ENCODE results near the gene NCOR2. TPM values are rescaled to one million over a fixed set of nuclear protein-coding genes. Genes with fewer than 3 reads are reported as not detected.
A peak's percentile ranks its signal among the peaks of the same experiment; 100 is the strongest.

The NCOR2 gene
- total RNA-seq, 4 donors from 2014 or later = 105 to 330 (median 148) TPM

- peaks cover 14 to 53% (median 22%) of the 10 kb centered on the region in 4 donors for H3K4me1 ChIP-seq
- peak in 1 of 3 donors; percentile 43 for DNase-seq
- H3K27ac ChIP-seq = peak overlapping the region; percentile 56 to 81 (median 68)
- H3K9me3 ChIP-seq = no peaks in the 10 kb centered on the region
- H3K36me3 ChIP-seq = no peaks in the 10 kb centered on the region
- H3K27me3 ChIP-seq = no peaks in the 10 kb centered on the region
- peak overlapping the region in 2 of 4 donors; percentile 4 to 12 for H3K4me3 ChIP-seq
- no peak for TF ChIP-seq POLR2A (IDR thresholded peaks at IDR 0.05)
- TF ChIP-seq CTCF (IDR thresholded peaks at IDR 0.05) = no peak
Measured at GRCh38 chr12:124608450-124608870, 41.0 kb upstream of the NCOR2 start.

GRCh38 chr12:124607681-124608425 is 40.4 kb upstream of the NCOR2 start:
- no peak for DNase-seq
- no peaks in the 10 kb centered on the region for H3K27me3 ChIP-seq
- TF ChIP-seq POLR2A (IDR thresholded peaks at IDR 0.05) = no peak
- TF ChIP-seq CTCF (IDR thresholded peaks at IDR 0.05) = no peak
- H3K4me3 ChIP-seq = no peak overlapping the region
- H3K36me3 ChIP-seq = no peaks in the 10 kb centered on the region
- H3K4me1 ChIP-seq = peaks cover 14 to 57% (median 22%) of the 10 kb centered on the region in 4 donors
- no peaks in the 10 kb centered on the region for H3K9me3 ChIP-seq
- peak overlapping the region; percentile 56 to 81 (median 68) for H3K27ac ChIP-seq

GRCh38 chr12:124605883-124606774 is 38.7 kb upstream of the NCOR2 start:
- peaks cover 14 to 57% (median 22%) of the 10 kb centered on the region in 4 donors for H3K4me1 ChIP-seq
- no peak for TF ChIP-seq POLR2A (IDR thresholded peaks at IDR 0.05)
- TF ChIP-seq CTCF (IDR thresholded peaks at IDR 0.05) = no peak
- no peak overlapping the region for H3K4me3 ChIP-seq
- peak overlapping the region in 3 of 4 donors; percentile 44 to 76 (median 48) for H3K27ac ChIP-seq
- no peaks in the 10 kb centered on the region for H3K27me3 ChIP-seq
- DNase-seq = no peak
- no peaks in the 10 kb centered on the region for H3K9me3 ChIP-seq
- no peaks in the 10 kb centered on the region for H3K36me3 ChIP-seq

- Histone ChIP-seq H3K9me3 (no peaks in the 10 kb centered on the region), H3K4me1 (peaks cover 14 to 56% (median 22%) of the 10 kb centered on the region in 4 donors), H3K27ac (peak overlapping the region in 3 of 4 donors; percentile 44 to 76 (median 48)), H3K27me3 (no peaks in the 10 kb centered on the region), H3K36me3 (no peaks in the 10 kb centered on the region), H3K4me3 (no peak overlapping the region)
- DNase-seq = no peak
- TF ChIP-seq POLR2A (IDR thresholded peaks at IDR 0.05) = no peak
- TF ChIP-seq CTCF (IDR thresholded peaks at IDR 0.05) = no peak
Measured at GRCh38 chr12:124605150-124605882, 37.9 kb upstream of the NCOR2 start.

GRCh38 chr12:124604264-124604680 is 36.9 kb upstream of the NCOR2 start:
- Histone ChIP-seq H3K36me3 (no peaks in the 10 kb centered on the region), H3K27ac (peak overlapping the region in 3 of 4 donors; percentile 10 to 76 (median 44)), H3K4me3 (no peak overlapping the region), H3K4me1 (peaks cover 10 to 45% (median 14%) of the 10 kb centered on the region in 4 donors), H3K27me3 (no peaks in the 10 kb centered on the region), H3K9me3 (no peaks in the 10 kb centered on the region)
- no peak for TF ChIP-seq CTCF (IDR thresholded peaks at IDR 0.05)
- TF ChIP-seq POLR2A (IDR thresholded peaks at IDR 0.05) = no peak
- no peak for DNase-seq
